ENCODE results near the gene KCNC4.

- no peak for TF ChIP-seq CTCF (IDR thresholded peaks at IDR 0.05)
- no peak for TF ChIP-seq POLR2A (IDR thresholded peaks at IDR 0.05)
Observed at GRCh38 chr1:110212169-110213142, 2.3 kb downstream of the KCNC4 start.

All from thyroid gland (tissue), 4 donors.